HepG2 (cell line): Measurements from ENCODE around the gene ZSWIM5. TPM values are rescaled to one million over a fixed set of nuclear protein-coding genes. Genes with fewer than 3 reads are reported as not detected.

Experiments
- ATAC-seq: fragments of 200-7000 bp; cut with Tn5 transposase; 3 replicates; pipeline ENCODE4 v1.9.1; 2020; ENCODE audit warnings: mild to moderate bottlenecking, moderate library complexity
- BruUV-seq: library from RNA; stranded (reverse); fragments of 400-500 nt; replicated peaks from 2 replicates; lab custom pipeline; 2021; lab: Mats Ljungman, UMichigan
- CTCF ChIA-PET: fragments of 300-600 bp; formaldehyde crosslinking; extraction: SDS; loops from one replicate; lab custom pipeline; 2021; ENCODE audit warnings: low total read pairs, inconsistent platforms, low intra/inter-chr PET ratio; lab: Yijun Ruan, JAX
- POLR2A ChIA-PET: fragments of 350-600 bp; sonication (Branson Sonifier 250); formaldehyde crosslinking; loops from one replicate; lab custom pipeline; 2020; ENCODE audit warnings: antibody characterized with exemption, inconsistent platforms; lab: Yijun Ruan, JAX
- DNase-seq: peaks from one replicate; pipeline ENCODE4 v3.0.0-alpha.2; 2015; ENCODE audit warnings: low spot score
- FAIRE-seq: peaks from 3 replicates; lab custom pipeline; 2011; peaks lifted over from hg19 to GRCh38; lab: Jason Lieb, UNC
- H2AFZ ChIP-seq: one replicate; pipeline ENCODE4 v1.6.1; 2011; ENCODE audit warnings: low read length, inconsistent platforms
- H3K27ac ChIP-seq: fragments of 300-600 bp; 3 replicates; pipeline ENCODE4 v1.8.0; 2011; ENCODE audit warnings: mixed run types, mild to moderate bottlenecking, mixed read lengths, low read length, inconsistent platforms; ENCODE audit not compliant: insufficient read depth; ENCODE audit errors: extremely low read length
- H3K27me3 ChIP-seq, 2 experiments: fragments of 200-600 bp in 1 of 2; 2 replicates in 1 of 2; 3 replicates in 1 of 2; pipeline versions ENCODE4 v1.6.0 to v1.8.0; 2011; ENCODE audit warnings: low read length in 2 of 2, mild to moderate bottlenecking in 2 of 2, moderate library complexity in 2 of 2, inconsistent platforms in 1 of 2; ENCODE audit not compliant: insufficient read depth in 2 of 2, control insufficient read depth in 1 of 2
- H3K36me3 ChIP-seq, 2 experiments: fragments of 200-600 bp in 1 of 2; replicated peaks in 1 of 2; 2 replicates in 1 of 2; 3 replicates in 1 of 2; pipeline versions ENCODE4 v1.5.1 to v1.8.0; 2011; ENCODE audit warnings: low read length in 2 of 2, inconsistent platforms in 1 of 2; ENCODE audit not compliant: insufficient read depth in 2 of 2, control insufficient read depth in 1 of 2
- H3K4me1 ChIP-seq: 2 replicates; pipeline ENCODE4 v1.5.1; 2012; ENCODE audit warnings: low read length, inconsistent platforms; ENCODE audit not compliant: insufficient read depth
- H3K4me2 ChIP-seq: 2 replicates; pipeline ENCODE4 v1.6.0; 2011; ENCODE audit warnings: low read depth, low read length, inconsistent platforms
- H3K4me3 ChIP-seq, 3 experiments: fragments of 200-600 bp in 1 of 3; sonication (generic), shearing (Covaris generic) in 1 of 3; replicated peaks in 1 of 3; 2 replicates each; pipeline ENCODE4 v1.5.1; 2011 to 2016; ENCODE audit warnings: low read length in 3 of 3, inconsistent platforms in 2 of 3, low read depth in 2 of 3, mild to moderate bottlenecking in 2 of 3, control low read depth in 1 of 3, mixed read lengths in 1 of 3; ENCODE audit not compliant: insufficient read depth in 1 of 3
- H3K79me2 ChIP-seq: one replicate; pipeline ENCODE4 v1.6.1; 2011; ENCODE audit warnings: low read length, inconsistent platforms; ENCODE audit not compliant: insufficient read depth
- H3K9ac ChIP-seq: 2 replicates; pipeline ENCODE4 v1.6.0; 2011; ENCODE audit warnings: mild to moderate bottlenecking, low read depth, low read length, inconsistent platforms; ENCODE audit not compliant: insufficient read depth
- H3K9me3 ChIP-seq: 2 replicates; pipeline ENCODE4 v1.5.1; 2012; ENCODE audit warnings: mild to moderate bottlenecking, low read length
- H4K20me1 ChIP-seq: 2 replicates; pipeline ENCODE4 v1.6.0; 2011; ENCODE audit warnings: inconsistent platforms, mild to moderate bottlenecking, low read length, moderate library complexity; ENCODE audit not compliant: insufficient read depth
- FOXJ3 ChIP-seq: sonication (generic); formaldehyde crosslinking; IDR thresholded peaks from 2 replicates; pipeline ENCODE4 v1.4.0; 2020; ENCODE audit warnings: missing genetic modification reagents, mild to moderate bottlenecking, borderline replicate concordance
- GZF1 ChIP-seq: sonication (generic); formaldehyde crosslinking; IDR thresholded peaks from 2 replicates; pipeline ENCODE4 v1.5.1; 2020; ENCODE audit warnings: mild to moderate bottlenecking, missing genetic modification reagents
- KDM1A ChIP-seq: IDR thresholded peaks from 2 replicates; pipeline ENCODE4 v1.6.1; 2016; ENCODE audit warnings: missing compliant biosample characterization
- KMT2B ChIP-seq: IDR thresholded peaks from 2 replicates; pipeline ENCODE4 v1.6.1; 2016; ENCODE audit warnings: missing genetic modification reagents, missing compliant biosample characterization
- MAFF ChIP-seq: IDR thresholded peaks from 2 replicates; pipeline ENCODE4 v1.6.1; 2011; ENCODE audit warnings: low read depth, low read length, improper control_type of control experiment
- SMAD9 ChIP-seq: sonication (generic); formaldehyde crosslinking; IDR thresholded peaks from 2 replicates; pipeline ENCODE4 v1.5.1; 2020; ENCODE audit warnings: mild to moderate bottlenecking, missing genetic modification reagents
- SRY ChIP-seq: sonication (generic); formaldehyde crosslinking; IDR thresholded peaks from 2 replicates; pipeline ENCODE4 v1.8.0; 2022; ENCODE audit warnings: mild to moderate bottlenecking, missing genetic modification reagents
- TBX3 ChIP-seq: fragments of 450-650 bp; IDR thresholded peaks from 2 replicates; pipeline ENCODE4 v1.6.1; 2017; ENCODE audit warnings: antibody characterized with exemption, mild to moderate bottlenecking, inconsistent platforms, borderline replicate concordance
- TSC22D2 ChIP-seq: sonication (generic); formaldehyde crosslinking; IDR thresholded peaks from 2 replicates; pipeline ENCODE4 v1.5.1; 2020; ENCODE audit warnings: missing genetic modification reagents, mild to moderate bottlenecking, borderline replicate concordance
- ZMYM4 ChIP-seq: sonication (generic); formaldehyde crosslinking; IDR thresholded peaks from 2 replicates; pipeline ENCODE4 v1.8.1; 2023; ENCODE audit warnings: mild to moderate bottlenecking, missing genetic modification reagents
- ZNF10 ChIP-seq: sonication (generic); formaldehyde crosslinking; IDR thresholded peaks from 2 replicates; pipeline ENCODE4 v1.4.0; 2020; ENCODE audit warnings: mild to moderate bottlenecking, low read depth, missing genetic modification reagents, borderline replicate concordance
- ZNF121 ChIP-seq: sonication (generic); formaldehyde crosslinking; IDR thresholded peaks from 2 replicates; pipeline ENCODE4 v1.5.0; 2020; ENCODE audit warnings: mild to moderate bottlenecking, missing genetic modification reagents
- WGBS: methylation state at CpG from one replicate; pipeline ENCODE4 v1.1.6; 2017; ENCODE audit warnings: low lambda C conversion rate; 5-methylcytosine and 5-hydroxymethylcytosine counted together
- in situ Hi-C: cut with HindIII; loops from 2 replicates; pipeline ENCODE4 v1.10.0; 2017; ENCODE audit warnings: low pct_unique_long_range_greater_than_20kb; ENCODE audit not compliant: extremely low pct_ligation_motif_present
- intact Hi-C: fragments of 100-400 bp; cut with micrococcal nuclease; formaldehyde crosslinking; loops from one replicate; pipeline ENCODE4 v1.10.0; 2022; ENCODE audit not compliant: unreplicated experiment
- polyA plus RNA-seq, 8 experiments: library from polyadenylated mRNA; depleted of rRNA in 3 of 8; stranded (reverse) in 7 of 8; unstranded in 1 of 8; fragments of >200 nt; fragmentation: Illumina TruSeq in 4 of 8; extraction: Trizol in 4 of 8; gene quantifications; 2 replicates each; pipeline versions ENCODE4 v1.2.1 to v1.2.3, GENCODE V29; 2011 to 2016; ENCODE audit warnings: low read depth in 4 of 8, missing spikeins in 1 of 8, mixed read lengths in 1 of 8; ENCODE audit not compliant: insufficient read depth in 1 of 8
- total RNA-seq, 5 experiments: library from RNA; depleted of rRNA; stranded (reverse); fragments of >200 nt; fragmentation: Illumina TruSeq; extraction: Trizol; gene quantifications; 2 replicates each; pipeline ENCODE4 v1.2.3, GENCODE V29; 2016; ENCODE audit warnings: low read depth in 1 of 5
- TF ChIP-seq, protein P1 (sequence below): sonication (generic); formaldehyde crosslinking; IDR thresholded peaks from 2 replicates; pipeline ENCODE4 v1.4.0; 2020; ENCODE audit warnings: mild to moderate bottlenecking, missing genetic modification reagents, borderline replicate concordance
- TF ChIP-seq, protein P2 (sequence below): sonication (generic); formaldehyde crosslinking; IDR thresholded peaks from 2 replicates; pipeline ENCODE4 v1.9.0; 2021; ENCODE audit warnings: mild to moderate bottlenecking, missing genetic modification reagents

Gene ZSWIM5
- total and polyA plus RNA-seq, 2 of the 13 experiments (the other 11 are each of a cell fraction or from before 2014, with no cell fraction given), result 11.0 to 20.6 TPM

DNA sequence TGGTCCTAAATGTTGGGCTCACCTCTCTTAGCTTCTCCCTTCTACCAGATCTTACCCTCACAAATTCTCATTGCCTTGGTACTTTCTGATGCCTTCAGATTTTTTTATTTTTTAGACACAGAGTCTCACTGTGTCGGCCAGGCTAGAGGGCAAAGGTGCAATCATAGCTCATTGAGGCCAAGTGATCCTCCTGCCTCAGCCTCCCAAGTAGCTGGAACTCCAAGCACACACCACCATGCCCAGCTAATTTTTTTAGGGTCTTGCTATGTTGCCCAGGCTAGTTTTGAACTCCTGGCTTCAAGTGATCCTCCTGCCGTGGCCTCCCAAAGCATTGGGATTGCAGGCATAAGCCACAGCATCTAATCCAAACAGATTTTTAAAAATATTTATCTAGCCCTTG lies 69.4 kb downstream of the ZSWIM5 start (continued):
- TF ChIP-seq, protein P1, sequence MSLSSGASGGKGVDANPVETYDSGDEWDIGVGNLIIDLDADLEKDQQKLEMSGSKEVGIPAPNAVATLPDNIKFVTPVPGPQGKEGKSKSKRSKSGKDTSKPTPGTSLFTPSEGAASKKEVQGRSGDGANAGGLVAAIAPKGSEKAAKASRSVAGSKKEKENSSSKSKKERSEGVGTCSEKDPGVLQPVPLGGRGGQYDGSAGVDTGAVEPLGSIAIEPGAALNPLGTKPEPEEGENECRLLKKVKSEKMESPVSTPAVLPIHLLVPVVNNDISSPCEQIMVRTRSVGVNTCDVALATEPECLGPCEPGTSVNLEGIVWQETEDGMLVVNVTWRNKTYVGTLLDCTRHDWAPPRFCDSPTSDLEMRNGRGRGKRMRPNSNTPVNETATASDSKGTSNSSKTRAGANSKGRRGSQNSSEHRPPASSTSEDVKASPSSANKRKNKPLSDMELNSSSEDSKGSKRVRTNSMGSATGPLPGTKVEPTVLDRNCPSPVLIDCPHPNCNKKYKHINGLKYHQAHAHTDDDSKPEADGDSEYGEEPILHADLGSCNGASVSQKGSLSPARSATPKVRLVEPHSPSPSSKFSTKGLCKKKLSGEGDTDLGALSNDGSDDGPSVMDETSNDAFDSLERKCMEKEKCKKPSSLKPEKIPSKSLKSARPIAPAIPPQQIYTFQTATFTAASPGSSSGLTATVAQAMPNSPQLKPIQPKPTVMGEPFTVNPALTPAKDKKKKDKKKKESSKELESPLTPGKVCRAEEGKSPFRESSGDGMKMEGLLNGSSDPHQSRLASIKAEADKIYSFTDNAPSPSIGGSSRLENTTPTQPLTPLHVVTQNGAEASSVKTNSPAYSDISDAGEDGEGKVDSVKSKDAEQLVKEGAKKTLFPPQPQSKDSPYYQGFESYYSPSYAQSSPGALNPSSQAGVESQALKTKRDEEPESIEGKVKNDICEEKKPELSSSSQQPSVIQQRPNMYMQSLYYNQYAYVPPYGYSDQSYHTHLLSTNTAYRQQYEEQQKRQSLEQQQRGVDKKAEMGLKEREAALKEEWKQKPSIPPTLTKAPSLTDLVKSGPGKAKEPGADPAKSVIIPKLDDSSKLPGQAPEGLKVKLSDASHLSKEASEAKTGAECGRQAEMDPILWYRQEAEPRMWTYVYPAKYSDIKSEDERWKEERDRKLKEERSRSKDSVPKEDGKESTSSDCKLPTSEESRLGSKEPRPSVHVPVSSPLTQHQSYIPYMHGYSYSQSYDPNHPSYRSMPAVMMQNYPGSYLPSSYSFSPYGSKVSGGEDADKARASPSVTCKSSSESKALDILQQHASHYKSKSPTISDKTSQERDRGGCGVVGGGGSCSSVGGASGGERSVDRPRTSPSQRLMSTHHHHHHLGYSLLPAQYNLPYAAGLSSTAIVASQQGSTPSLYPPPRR (CRISPR knock-in tag), result no peak
- TF ChIP-seq SMAD9 (CRISPR knock-in tag) (no peak), KDM1A (0 out of 2 replicates have a peak, but pooled peaks have one; percentile 15), TSC22D2 (CRISPR knock-in tag) (no peak), MAFF (no peak), FOXJ3 (CRISPR knock-in tag) (no peak), ZNF121 (CRISPR knock-in tag) (peak; percentile 86)

DNA sequence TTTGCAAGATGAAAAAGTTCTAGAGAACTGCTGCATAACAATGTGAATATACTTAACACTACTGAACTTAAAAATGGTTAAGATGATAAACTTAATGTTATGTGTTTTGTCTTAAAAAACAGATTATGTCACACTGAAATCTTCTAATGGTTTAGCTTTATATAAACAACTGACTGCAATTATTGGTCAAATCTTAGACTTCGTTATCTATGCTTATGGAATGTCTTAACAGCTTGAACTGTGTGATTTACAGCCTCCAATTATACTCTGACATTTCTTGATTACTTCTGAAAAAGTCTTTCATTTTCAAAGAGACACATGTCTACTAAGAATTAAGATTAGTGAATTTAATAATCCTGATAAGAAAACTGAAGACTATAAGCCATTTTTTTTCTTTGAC lies 71.1 kb downstream of the ZSWIM5 start:
- Histone ChIP-seq H3K27me3 (no peaks in the 10 kb centered on the region), H2AFZ (no peak overlapping the region), H3K4me3 (no peak overlapping the region; a peak in 1 of 6 replicates), H4K20me1 (no peaks in the 10 kb centered on the region), H3K9me3 (no peaks in the 10 kb centered on the region), H3K4me1 (peaks cover 53% of the 10 kb centered on the region), H3K27ac (peak overlapping the region; percentile 77), H3K79me2 (peaks cover 24% of the 10 kb centered on the region), H3K4me2 (peak overlapping the region; percentile 67), H3K9ac (peak overlapping the region; percentile 32), H3K36me3 (no peaks in the 10 kb centered on the region)
- no peak for DNase-seq
- no TSS peak for BruUV-seq
- ChIA-PET POLR2A (no interaction called here), CTCF (no interaction called here)
- WGBS, result 94% methylated on average over 1 of the region's 1 CpG
- ATAC-seq, result no peak
- no peak for FAIRE-seq
- intact Hi-C loops, result loop anchor here (10.0 kb wide), 1 partner anchor 69 kb away; the partner anchor contains the start of gene ZSWIM5
- in situ Hi-C loops, result no loop called here
- no peak for TF ChIP-seq ZNF10 (CRISPR knock-in tag)
- no peak for TF ChIP-seq TBX3
- TF ChIP-seq SRY (CRISPR knock-in tag), result no peak
- TF ChIP-seq, protein P2, sequence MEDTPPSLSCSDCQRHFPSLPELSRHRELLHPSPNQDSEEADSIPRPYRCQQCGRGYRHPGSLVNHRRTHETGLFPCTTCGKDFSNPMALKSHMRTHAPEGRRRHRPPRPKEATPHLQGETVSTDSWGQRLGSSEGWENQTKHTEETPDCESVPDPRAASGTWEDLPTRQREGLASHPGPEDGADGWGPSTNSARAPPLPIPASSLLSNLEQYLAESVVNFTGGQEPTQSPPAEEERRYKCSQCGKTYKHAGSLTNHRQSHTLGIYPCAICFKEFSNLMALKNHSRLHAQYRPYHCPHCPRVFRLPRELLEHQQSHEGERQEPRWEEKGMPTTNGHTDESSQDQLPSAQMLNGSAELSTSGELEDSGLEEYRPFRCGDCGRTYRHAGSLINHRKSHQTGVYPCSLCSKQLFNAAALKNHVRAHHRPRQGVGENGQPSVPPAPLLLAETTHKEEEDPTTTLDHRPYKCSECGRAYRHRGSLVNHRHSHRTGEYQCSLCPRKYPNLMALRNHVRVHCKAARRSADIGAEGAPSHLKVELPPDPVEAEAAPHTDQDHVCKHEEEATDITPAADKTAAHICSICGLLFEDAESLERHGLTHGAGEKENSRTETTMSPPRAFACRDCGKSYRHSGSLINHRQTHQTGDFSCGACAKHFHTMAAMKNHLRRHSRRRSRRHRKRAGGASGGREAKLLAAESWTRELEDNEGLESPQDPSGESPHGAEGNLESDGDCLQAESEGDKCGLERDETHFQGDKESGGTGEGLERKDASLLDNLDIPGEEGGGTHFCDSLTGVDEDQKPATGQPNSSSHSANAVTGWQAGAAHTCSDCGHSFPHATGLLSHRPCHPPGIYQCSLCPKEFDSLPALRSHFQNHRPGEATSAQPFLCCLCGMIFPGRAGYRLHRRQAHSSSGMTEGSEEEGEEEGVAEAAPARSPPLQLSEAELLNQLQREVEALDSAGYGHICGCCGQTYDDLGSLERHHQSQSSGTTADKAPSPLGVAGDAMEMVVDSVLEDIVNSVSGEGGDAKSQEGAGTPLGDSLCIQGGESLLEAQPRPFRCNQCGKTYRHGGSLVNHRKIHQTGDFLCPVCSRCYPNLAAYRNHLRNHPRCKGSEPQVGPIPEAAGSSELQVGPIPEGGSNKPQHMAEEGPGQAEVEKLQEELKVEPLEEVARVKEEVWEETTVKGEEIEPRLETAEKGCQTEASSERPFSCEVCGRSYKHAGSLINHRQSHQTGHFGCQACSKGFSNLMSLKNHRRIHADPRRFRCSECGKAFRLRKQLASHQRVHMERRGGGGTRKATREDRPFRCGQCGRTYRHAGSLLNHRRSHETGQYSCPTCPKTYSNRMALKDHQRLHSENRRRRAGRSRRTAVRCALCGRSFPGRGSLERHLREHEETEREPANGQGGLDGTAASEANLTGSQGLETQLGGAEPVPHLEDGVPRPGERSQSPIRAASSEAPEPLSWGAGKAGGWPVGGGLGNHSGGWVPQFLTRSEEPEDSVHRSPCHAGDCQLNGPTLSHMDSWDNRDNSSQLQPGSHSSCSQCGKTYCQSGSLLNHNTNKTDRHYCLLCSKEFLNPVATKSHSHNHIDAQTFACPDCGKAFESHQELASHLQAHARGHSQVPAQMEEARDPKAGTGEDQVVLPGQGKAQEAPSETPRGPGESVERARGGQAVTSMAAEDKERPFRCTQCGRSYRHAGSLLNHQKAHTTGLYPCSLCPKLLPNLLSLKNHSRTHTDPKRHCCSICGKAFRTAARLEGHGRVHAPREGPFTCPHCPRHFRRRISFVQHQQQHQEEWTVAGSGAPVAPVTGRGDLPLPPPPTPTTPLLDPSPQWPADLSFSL (CRISPR knock-in tag), result no peak
- no peak for TF ChIP-seq GZF1 (CRISPR knock-in tag)
- no peak for TF ChIP-seq ZMYM4 (CRISPR knock-in tag)
- TF ChIP-seq KMT2B (CRISPR knock-in tag), result no peak
